H1 (cell line): Measurements from ENCODE around the gene STK33. TPM values are rescaled to one million over a fixed set of nuclear protein-coding genes. Genes with fewer than 3 reads are reported as not detected.

ENCODE experiments used
- CTCF ChIA-PET: fragments of 300-600 bp; sonication (Branson Sonifier 250); formaldehyde crosslinking; loops from one replicate; lab custom pipeline; 2021; ENCODE audit not compliant: partially characterized antibody; lab: Charles Lee
- POLR2A ChIA-PET: fragments of 300-600 bp; sonication (Branson Sonifier 250); formaldehyde crosslinking; loops from one replicate; lab custom pipeline; 2021; ENCODE audit warnings: inconsistent platforms; ENCODE audit not compliant: partially characterized antibody; lab: Charles Lee
- DNase-seq, 2 experiments: peaks; one replicate each; pipeline versions ENCODE4 v3.0.0 to v3.0.0-alpha.2; 2010 to 2022; ENCODE audit warnings: low spot score in 2 of 2, low read depth in 1 of 2, mixed read lengths in 1 of 2
- FAIRE-seq: peaks from 2 replicates; lab custom pipeline; 2011; peaks lifted over from hg19 to GRCh38; lab: Jason Lieb, UNC
- H2AFZ ChIP-seq: 2 replicates; pipeline ENCODE4 v1.8.1; 2012; ENCODE audit warnings: low read length, inconsistent platforms
- H2AK5ac ChIP-seq: 2 replicates; pipeline ENCODE4 v1.6.1; 2013; ENCODE audit warnings: low read depth, low read length
- H2BK120ac ChIP-seq: replicated peaks from 2 replicates; pipeline ENCODE3; 2013; ENCODE audit warnings: low read depth, low read length, inconsistent platforms
- H2BK12ac ChIP-seq: 2 replicates; pipeline ENCODE4 v1.6.1; 2013; ENCODE audit warnings: low read depth, low read length
- H2BK15ac ChIP-seq: 2 replicates; pipeline ENCODE4 v1.6.1; 2013; ENCODE audit warnings: low read length
- H2BK20ac ChIP-seq: 2 replicates; pipeline ENCODE4 v1.6.1; 2013; ENCODE audit warnings: low read length
- H2BK5ac ChIP-seq: 2 replicates; pipeline ENCODE4 v1.6.1; 2013; ENCODE audit warnings: low read depth, low read length
- H3K14ac ChIP-seq: 2 replicates; pipeline ENCODE4 v1.6.1; 2013; ENCODE audit warnings: inconsistent platforms; ENCODE audit not compliant: insufficient read length
- H3K18ac ChIP-seq: 2 replicates; pipeline ENCODE4 v1.6.1; 2013; ENCODE audit warnings: low read length; ENCODE audit errors: extremely low read depth
- H3K23ac ChIP-seq: 2 replicates; pipeline ENCODE4 v1.6.1; 2013; ENCODE audit warnings: inconsistent platforms; ENCODE audit not compliant: insufficient read length
- H3K23me2 ChIP-seq: 2 replicates; pipeline ENCODE4 v1.6.1; 2013; ENCODE audit warnings: low read depth, low read length
- H3K27ac ChIP-seq: 2 replicates; pipeline ENCODE4 v1.6.1; 2011; ENCODE audit warnings: low read depth, low read length, inconsistent platforms
- H3K27me3 ChIP-seq, 4 experiments: replicated peaks in 1 of 4; 1 replicate in 1 of 4; 2 replicates in 3 of 4; pipeline versions ENCODE4 v1.6.1 to v1.8.1; 2011 to 2013; ENCODE audit warnings: low read length in 3 of 4, mild to moderate bottlenecking in 3 of 4, inconsistent platforms in 2 of 4, mixed read lengths in 2 of 4, moderate library complexity in 1 of 4; ENCODE audit not compliant: control insufficient read depth in 3 of 4, insufficient read depth in 3 of 4; ENCODE audit errors: extremely low read depth in 1 of 4
- H3K36me3 ChIP-seq, 4 experiments: 2 replicates each; pipeline versions ENCODE4 v1.6.1 to v1.8.1; 2011 to 2013; ENCODE audit warnings: mild to moderate bottlenecking in 4 of 4, low read length in 3 of 4, moderate library complexity in 2 of 4, control low read depth in 1 of 4, inconsistent platforms in 1 of 4; ENCODE audit not compliant: insufficient read depth in 4 of 4, control insufficient read depth in 2 of 4
- H3K4ac ChIP-seq: replicated peaks from 2 replicates; pipeline ENCODE3; 2013; ENCODE audit warnings: low read length, low read depth, mixed read lengths, inconsistent platforms; ENCODE audit not compliant: insufficient read length
- H3K4me1 ChIP-seq, 4 experiments: replicated peaks in 1 of 4; 1 replicate in 1 of 4; 2 replicates in 3 of 4; pipeline versions ENCODE4 v1.6.1 to v1.8.1; 2011 to 2013; ENCODE audit warnings: low read length in 3 of 4, inconsistent platforms in 2 of 4, mixed read lengths in 1 of 4; ENCODE audit not compliant: insufficient read depth in 4 of 4, control insufficient read depth in 3 of 4
- H3K4me2 ChIP-seq, 2 experiments: 2 replicates each; pipeline versions ENCODE4 v1.6.1 to v1.8.1; 2011 to 2013; ENCODE audit warnings: low read depth in 2 of 2, low read length in 2 of 2, control low read depth in 1 of 2, inconsistent platforms in 1 of 2, mild to moderate bottlenecking in 1 of 2; ENCODE audit not compliant: insufficient read depth in 1 of 2
- H3K4me3 ChIP-seq, 4 experiments: fragments of 200-600, 300-600 bp in 1 of 4; sonication (generic), shearing (Covaris generic), sonication (Bioruptor Twin) in 1 of 4; 2 replicates each; pipeline versions ENCODE4 v1.5.1 to v1.8.1; 2011 to 2016; ENCODE audit warnings: low read length in 4 of 4, low read depth in 3 of 4, control low read depth in 2 of 4, inconsistent platforms in 2 of 4, mild to moderate bottlenecking in 2 of 4, mixed read lengths in 1 of 4, moderate library complexity in 1 of 4; ENCODE audit not compliant: insufficient read depth in 2 of 4; ENCODE audit errors: extremely low read depth in 1 of 4
- H3K56ac ChIP-seq: replicated peaks from 2 replicates; pipeline ENCODE3; 2013; ENCODE audit warnings: low read depth, mild to moderate bottlenecking, mixed read lengths, low read length, inconsistent platforms; ENCODE audit not compliant: insufficient read length
- H3K79me1 ChIP-seq: 2 replicates; pipeline ENCODE4 v1.6.1; 2013; ENCODE audit warnings: low read depth, low read length, control low read depth
- H3K79me2 ChIP-seq, 2 experiments: 2 replicates each; pipeline versions ENCODE4 v1.6.1 to v1.8.1; 2012 to 2013; ENCODE audit warnings: low read length in 2 of 2, mild to moderate bottlenecking in 2 of 2, inconsistent platforms in 1 of 2; ENCODE audit not compliant: insufficient read depth in 2 of 2, control insufficient read depth in 1 of 2
- H3K9ac ChIP-seq, 4 experiments: replicated peaks in 1 of 4; 1 replicate in 1 of 4; 2 replicates in 3 of 4; pipeline versions ENCODE4 v1.6.1 to v1.8.1; 2011 to 2013; ENCODE audit warnings: low read depth in 3 of 4, low read length in 3 of 4, control low read depth in 2 of 4, mild to moderate bottlenecking in 2 of 4, moderate library complexity in 2 of 4, inconsistent platforms in 1 of 4; ENCODE audit errors: extremely low read depth in 1 of 4
- H3K9me3 ChIP-seq, 2 experiments: 2 replicates each; pipeline versions ENCODE4 v1.6.1 to v1.8.1; 2012 to 2013; ENCODE audit warnings: mild to moderate bottlenecking in 2 of 2, moderate library complexity in 2 of 2, control low read depth in 1 of 2, inconsistent platforms in 1 of 2, low read depth in 1 of 2, low read length in 1 of 2, mixed read lengths in 1 of 2; ENCODE audit not compliant: insufficient read depth in 2 of 2
- H4K20me1 ChIP-seq, 2 experiments: replicated peaks in 1 of 2; 2 replicates each; pipeline versions ENCODE3 to v1.8.1; 2011 to 2013; ENCODE audit warnings: inconsistent platforms in 2 of 2, low read length in 2 of 2, mild to moderate bottlenecking in 1 of 2; ENCODE audit not compliant: insufficient read depth in 2 of 2, control insufficient read depth in 1 of 2
- H4K5ac ChIP-seq: 2 replicates; pipeline ENCODE4 v1.6.1; 2013; ENCODE audit warnings: low read length, low read depth, mixed read lengths, inconsistent platforms; ENCODE audit not compliant: insufficient read length
- H4K8ac ChIP-seq: 2 replicates; pipeline ENCODE4 v1.8.0; 2013; ENCODE audit warnings: mild to moderate bottlenecking, moderate library complexity, low read length, inconsistent platforms; ENCODE audit not compliant: insufficient read depth; ENCODE audit errors: extremely low read depth
- H4K91ac ChIP-seq: replicated peaks from 2 replicates; pipeline ENCODE3; 2013; ENCODE audit warnings: low read length, mixed read lengths, inconsistent platforms; ENCODE audit not compliant: insufficient read length
- TBP ChIP-seq: IDR thresholded peaks from 2 replicates; pipeline ENCODE4 v1.6.1; 2011; ENCODE audit warnings: low read depth, low read length, improper control_type of control experiment
- WGBS, 2 experiments: shearing (Covaris generic) in 1 of 2; methylation state at CpG; one replicate each; pipeline versions ENCODE4 v1.1.6 to v1.1.7; 2013 to 2015; ENCODE audit warnings: low lambda C conversion rate in 2 of 2, mixed read lengths in 2 of 2, inconsistent platforms in 1 of 2, low coverage in 1 of 2, missing lambda C conversion rate in 1 of 2; ENCODE audit not compliant: insufficient replicate concordance in 2 of 2, insufficient coverage in 1 of 2, insufficient read length in 1 of 2; ENCODE audit errors: extremely low coverage in 1 of 2, missing lambda C conversion rate in 1 of 2; 5-methylcytosine and 5-hydroxymethylcytosine counted together
- polyA plus RNA-seq, 7 experiments: library from polyadenylated mRNA; depleted of rRNA in 3 of 7; stranded (reverse) in 5 of 7; unstranded in 2 of 7; fragments of >200 nt in 5 of 7; fragments of 200-250 nt in 2 of 7; gene quantifications; 1 replicate in 5 of 7; 2 replicates in 1 of 7; 4 replicates in 1 of 7; pipeline versions ENCODE4 v1.2.1 to v1.2.3, GENCODE V29; 2011 to 2013; ENCODE audit warnings: missing spikeins in 2 of 7, mixed read lengths in 2 of 7
- total RNA-seq: library from RNA; stranded (reverse); fragmentation: NEBNext Ultra II Directional; extraction: Animal tissue kit (Norgen Biotek cat#: 25700); gene quantifications from 2 replicates; pipeline ENCODE4 v1.2.1, GENCODE V29; 2021
- TF ChIP-seq, protein P1 (sequence below): IDR thresholded peaks from 2 replicates; pipeline ENCODE4 v1.6.1; 2012; ENCODE audit warnings: inconsistent platforms

STK33 gene
- total and polyA plus RNA-seq, 2 of the 8 experiments (the other 6 are each of a cell fraction or from before 2014, with no cell fraction given): 8.8 to 25.1 TPM

DNA sequence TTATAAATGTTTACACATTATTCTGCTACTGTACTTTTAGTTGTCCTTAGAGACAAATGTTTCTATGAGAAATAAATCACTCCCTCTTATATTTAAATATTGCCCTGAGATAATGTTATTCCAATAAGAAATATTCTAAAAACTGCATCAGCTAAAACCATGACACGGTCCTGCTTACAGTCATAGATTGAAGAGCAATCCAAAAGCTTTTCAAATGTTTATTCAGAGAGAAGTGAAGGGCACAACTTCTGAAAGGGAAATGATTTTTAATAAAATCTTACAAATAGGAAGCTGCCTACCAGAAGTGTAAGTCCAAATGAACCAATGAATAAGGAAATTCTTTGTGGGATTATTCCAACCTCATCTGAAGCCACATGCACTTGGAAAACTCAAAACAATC is 49.2 kb downstream of the STK33 start:
- no peak overlapping the region for H4K91ac ChIP-seq
- no peak overlapping the region for H3K4me3 ChIP-seq
- 75% methylated on average over 1 of the region's 1 CpG; no CpG with 5 or more reads in 1 of the 2 experiments for WGBS, 2 experiments
- no peaks in the 10 kb centered on the region for H3K27me3 ChIP-seq
- DNase-seq (no peak), FAIRE-seq (no peak)
- H3K9me3 ChIP-seq: no peaks in the 10 kb centered on the region
- H2BK120ac ChIP-seq: no peak overlapping the region
- H2AK5ac ChIP-seq: no peak overlapping the region
- no peak overlapping the region for H2BK12ac ChIP-seq
- no peak overlapping the region for H3K27ac ChIP-seq
- H3K79me2 ChIP-seq: no peaks in the 10 kb centered on the region
- no peaks in the 10 kb centered on the region for H3K36me3 ChIP-seq
- ChIA-PET POLR2A (no interaction called here), CTCF (interaction anchor here (0.9 kb wide), 1 partner anchor 15 kb away, joined by 4 read pairs; no protein-coding TSS in a partner anchor)
- no peak overlapping the region for H2BK15ac ChIP-seq
- no peak overlapping the region for H4K5ac ChIP-seq
- H3K4ac ChIP-seq: no peak overlapping the region
- no peak overlapping the region for H3K9ac ChIP-seq
- H3K14ac ChIP-seq: no peak overlapping the region
- H3K4me2 ChIP-seq: no peak overlapping the region
- no peak overlapping the region for H4K8ac ChIP-seq
- H3K79me1 ChIP-seq: no peaks in the 10 kb centered on the region
- H3K23ac ChIP-seq: no peak overlapping the region
- H2BK5ac ChIP-seq: no peak overlapping the region
- no peak overlapping the region for H2BK20ac ChIP-seq
- H3K4me1 ChIP-seq: no peaks in the 10 kb centered on the region
- H4K20me1 ChIP-seq: no peaks in the 10 kb centered on the region
- H3K56ac ChIP-seq: no peak overlapping the region
- H3K18ac ChIP-seq: no peak overlapping the region
- H3K23me2 ChIP-seq: no peaks in the 10 kb centered on the region
- H2AFZ ChIP-seq: no peak overlapping the region
- TF ChIP-seq, protein P1, sequence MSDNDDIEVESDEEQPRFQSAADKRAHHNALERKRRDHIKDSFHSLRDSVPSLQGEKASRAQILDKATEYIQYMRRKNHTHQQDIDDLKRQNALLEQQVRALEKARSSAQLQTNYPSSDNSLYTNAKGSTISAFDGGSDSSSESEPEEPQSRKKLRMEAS: no peak
- TF ChIP-seq TBP: no peak
